IgD-negative memory B cell (primary cell): ENCODE measurements around the gene FAM25G. TPM values are rescaled to one million over a fixed set of nuclear protein-coding genes. Genes with fewer than 3 reads are reported as not detected.
"Not testable (repeated sequence)": the region's sequence is repeated elsewhere in the genome, so short reads cannot be mapped to it uniquely, and the experiment has no call there.

Source experiments
- H3K27ac Mint-ChIP-seq, 3 donors: one replicate each; pipeline ENCODE4 v1.8.0; 2020 to 2022; ENCODE audit warnings: mild to moderate bottlenecking in 3 of 3, mixed read lengths in 3 of 3, moderate library complexity in 1 of 3
- H3K27me3 Mint-ChIP-seq: one replicate; pipeline ENCODE4 v1.8.0; 2021; ENCODE audit warnings: mixed read lengths
- H3K36me3 Mint-ChIP-seq: one replicate; pipeline ENCODE4 v1.8.0; 2020; ENCODE audit warnings: mild to moderate bottlenecking, mixed read lengths
- H3K4me1 Mint-ChIP-seq, 3 donors: one replicate each; pipeline ENCODE4 v1.8.0; 2020 to 2022; ENCODE audit warnings: mixed read lengths in 3 of 3, mild to moderate bottlenecking in 1 of 3
- H3K4me3 Mint-ChIP-seq, 4 donors: one replicate each; pipeline ENCODE4 v1.8.0; 2020 to 2022; ENCODE audit warnings: mild to moderate bottlenecking in 4 of 4, mixed read lengths in 4 of 4, moderate library complexity in 3 of 4
- H3K9me3 Mint-ChIP-seq, 3 donors: one replicate each; pipeline ENCODE4 v1.8.0; 2020 to 2021; ENCODE audit warnings: mixed read lengths in 3 of 3, mild to moderate bottlenecking in 1 of 3
- polyA plus RNA-seq: library from polyadenylated mRNA; unstranded; fragments of 300-500 nt; fragmentation: Illumina TruSeq; gene quantifications from one replicate; pipeline ENCODE4 v1.2.3, GENCODE V29; 2021

The FAM25G gene
- polyA plus RNA-seq, 1 donor from 2014 or later = not detected

DNA sequence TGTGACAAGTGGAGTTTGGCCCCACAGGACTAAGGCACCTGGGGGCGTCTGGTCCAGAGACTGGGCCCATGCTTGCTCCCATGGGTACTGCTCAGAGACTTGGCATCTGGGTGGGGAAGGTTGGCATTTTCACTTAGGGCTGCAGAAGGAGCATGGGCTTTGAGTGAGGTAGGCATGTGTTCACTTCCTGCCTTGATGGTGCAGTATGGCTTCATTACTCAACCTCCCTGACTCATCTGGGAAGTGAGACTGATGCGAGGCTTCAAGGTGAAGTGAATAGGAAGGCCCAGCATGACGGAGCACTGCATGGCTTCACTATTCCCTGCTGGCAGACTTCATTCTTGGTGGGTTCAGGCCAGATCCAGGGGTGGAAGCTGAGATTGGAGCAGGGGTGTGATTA lies 18.9 kb downstream of the FAM25G start:
- not testable (repeated sequence) for H3K27ac Mint-ChIP-seq, H3K27me3 Mint-ChIP-seq, H3K9me3 Mint-ChIP-seq

DNA sequence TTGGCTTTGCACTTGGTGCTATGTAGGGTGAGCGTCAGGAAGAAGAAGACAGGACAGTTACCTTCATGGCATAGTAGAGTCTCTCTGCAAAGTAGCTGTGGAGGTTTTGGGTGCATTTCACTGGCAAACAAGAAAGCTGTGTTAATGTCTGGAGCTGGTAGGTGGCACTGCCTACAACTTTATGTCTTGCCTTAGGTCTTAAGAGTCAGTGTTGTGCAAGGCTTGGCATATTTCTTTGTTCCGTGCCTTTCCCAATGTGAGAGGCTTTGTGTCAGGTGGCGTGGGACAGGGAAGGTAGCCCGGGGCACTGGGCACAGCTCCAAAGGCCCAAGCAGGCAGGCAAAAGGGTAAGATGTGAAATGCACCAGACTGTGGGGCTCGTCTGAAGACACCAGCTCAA lies 19.4 kb downstream of the FAM25G start:
- not testable (repeated sequence) for H3K4me1 Mint-ChIP-seq, H3K9me3 Mint-ChIP-seq, H3K27ac Mint-ChIP-seq, H3K36me3 Mint-ChIP-seq, H3K4me3 Mint-ChIP-seq, H3K27me3 Mint-ChIP-seq

More for the DNA sequence above, 18.9 kb downstream of the FAM25G start:
- not testable (repeated sequence) for H3K4me1 Mint-ChIP-seq, H3K36me3 Mint-ChIP-seq, H3K4me3 Mint-ChIP-seq

DNA sequence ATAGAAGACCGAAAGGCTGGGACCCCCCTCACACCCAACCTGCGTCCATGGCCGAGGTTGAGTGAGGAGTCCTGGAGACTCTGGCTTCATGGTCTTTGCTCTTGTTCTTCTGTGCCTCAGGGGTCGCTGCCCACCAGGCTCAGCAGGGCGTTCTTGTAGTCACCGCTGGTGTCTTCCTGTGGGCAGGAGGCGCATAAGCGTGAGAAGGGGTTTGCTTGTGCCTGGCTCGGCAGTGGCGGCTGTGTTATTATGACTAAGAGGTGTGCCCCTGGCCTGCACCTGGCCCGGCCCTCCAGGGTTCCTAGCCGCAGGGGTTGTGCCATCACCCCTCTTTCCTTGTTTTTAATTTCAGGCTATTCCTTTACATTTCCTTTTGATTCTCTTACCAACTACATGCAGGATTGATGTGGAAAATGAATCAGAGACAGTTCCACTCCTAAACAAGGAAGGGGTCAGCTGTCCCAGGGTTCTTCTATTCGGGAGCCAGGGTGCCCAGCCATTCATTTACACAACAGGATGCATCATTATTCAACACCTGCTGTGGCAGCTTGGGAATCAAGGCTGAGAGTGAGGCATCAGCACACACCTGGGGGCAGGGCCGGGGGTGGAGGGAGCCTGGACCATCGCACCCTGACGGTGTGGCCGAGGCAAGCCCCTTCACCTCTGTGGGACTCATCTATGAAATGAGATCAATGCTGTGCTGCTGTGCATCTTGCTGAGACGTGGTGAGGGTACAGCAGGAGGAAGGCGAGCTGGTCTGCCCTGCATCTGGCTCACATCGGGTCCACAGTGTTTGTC lies 22.6 kb downstream of the FAM25G start:
- not testable (repeated sequence) for H3K36me3 Mint-ChIP-seq, H3K4me3 Mint-ChIP-seq, H3K27me3 Mint-ChIP-seq, H3K4me1 Mint-ChIP-seq, H3K27ac Mint-ChIP-seq, H3K9me3 Mint-ChIP-seq

DNA sequence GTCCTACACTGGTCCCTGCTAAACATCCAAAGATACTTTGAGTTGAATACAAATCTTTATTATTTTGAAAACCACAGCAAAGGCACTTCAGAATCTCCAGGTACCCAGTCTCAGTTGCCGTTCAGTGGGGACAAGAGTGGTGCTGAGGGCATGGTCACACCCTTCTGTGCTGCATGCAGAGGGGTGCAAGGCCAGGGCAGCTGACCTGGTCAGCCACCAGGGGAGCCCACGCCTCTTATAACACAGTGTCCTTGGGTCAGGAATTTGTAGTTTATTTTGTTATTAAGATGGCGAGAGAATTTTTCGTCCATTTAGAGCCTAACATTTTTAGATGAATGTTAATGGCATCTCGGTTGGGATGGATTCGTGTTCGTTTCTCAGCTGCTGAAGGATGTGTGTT lies 23.5 kb downstream of the FAM25G start:
- not testable (repeated sequence) for H3K36me3 Mint-ChIP-seq, H3K4me3 Mint-ChIP-seq, H3K4me1 Mint-ChIP-seq, H3K27me3 Mint-ChIP-seq, H3K27ac Mint-ChIP-seq, H3K9me3 Mint-ChIP-seq

DNA sequence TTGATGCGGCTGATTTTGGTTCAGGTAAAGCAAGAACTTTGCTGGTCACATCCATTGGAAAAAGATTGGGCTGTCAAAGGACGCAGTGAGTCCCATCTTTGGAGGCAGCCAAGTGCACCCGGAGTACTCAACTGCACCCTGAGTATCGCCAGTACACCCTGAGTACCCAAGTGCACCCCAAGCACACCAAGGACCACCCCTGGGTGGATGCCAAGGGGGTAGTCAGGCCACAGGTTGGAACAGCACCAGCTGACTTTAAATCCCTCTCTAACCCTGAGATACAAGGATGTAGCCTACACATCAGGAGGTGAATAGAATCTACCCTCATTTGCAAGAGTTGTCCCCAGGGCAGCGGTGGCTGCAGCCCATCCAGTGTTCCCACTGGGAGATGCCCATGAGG lies 24.0 kb downstream of the FAM25G start:
- H3K9me3 Mint-ChIP-seq, H3K27ac Mint-ChIP-seq, H3K27me3 Mint-ChIP-seq, H3K36me3 Mint-ChIP-seq, H3K4me3 Mint-ChIP-seq, H3K4me1 Mint-ChIP-seq: not testable (repeated sequence)

DNA sequence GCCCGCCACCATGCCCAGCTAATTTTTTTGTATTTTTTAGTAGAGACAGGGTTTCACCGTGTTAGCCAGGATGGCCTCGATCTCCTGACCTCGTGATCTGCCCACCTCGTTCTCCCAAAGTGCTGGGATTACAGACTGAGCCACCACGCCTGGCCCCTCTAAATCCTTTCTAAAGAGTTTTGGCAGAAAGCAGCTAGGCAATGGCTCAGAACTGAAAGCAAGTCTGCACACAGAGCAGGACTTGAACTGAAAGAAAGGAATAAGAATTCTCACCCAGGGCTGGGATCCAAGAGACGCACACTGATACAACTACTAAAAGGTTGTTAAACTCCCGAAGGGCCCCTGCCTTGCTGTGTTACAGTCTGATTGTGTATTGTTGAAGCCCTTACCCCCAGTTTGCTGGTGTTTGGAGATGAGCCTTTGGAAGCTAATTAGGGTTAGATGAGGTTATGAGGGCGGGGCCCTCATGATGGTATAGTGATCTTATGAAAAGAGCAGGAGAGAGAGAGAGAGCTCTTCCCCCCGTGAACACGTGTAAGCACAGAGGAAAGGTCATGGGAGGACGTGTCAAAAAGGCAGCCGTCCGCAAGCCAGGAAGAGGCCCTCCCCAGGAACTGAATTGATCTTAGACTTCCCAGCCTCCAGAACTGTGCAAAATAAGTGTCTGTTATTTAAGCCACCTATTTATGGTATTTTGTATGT lies 26.1 kb downstream of the FAM25G start:
- not testable (repeated sequence) for H3K4me1 Mint-ChIP-seq, H3K4me3 Mint-ChIP-seq, H3K27ac Mint-ChIP-seq, H3K9me3 Mint-ChIP-seq, H3K36me3 Mint-ChIP-seq, H3K27me3 Mint-ChIP-seq

DNA sequence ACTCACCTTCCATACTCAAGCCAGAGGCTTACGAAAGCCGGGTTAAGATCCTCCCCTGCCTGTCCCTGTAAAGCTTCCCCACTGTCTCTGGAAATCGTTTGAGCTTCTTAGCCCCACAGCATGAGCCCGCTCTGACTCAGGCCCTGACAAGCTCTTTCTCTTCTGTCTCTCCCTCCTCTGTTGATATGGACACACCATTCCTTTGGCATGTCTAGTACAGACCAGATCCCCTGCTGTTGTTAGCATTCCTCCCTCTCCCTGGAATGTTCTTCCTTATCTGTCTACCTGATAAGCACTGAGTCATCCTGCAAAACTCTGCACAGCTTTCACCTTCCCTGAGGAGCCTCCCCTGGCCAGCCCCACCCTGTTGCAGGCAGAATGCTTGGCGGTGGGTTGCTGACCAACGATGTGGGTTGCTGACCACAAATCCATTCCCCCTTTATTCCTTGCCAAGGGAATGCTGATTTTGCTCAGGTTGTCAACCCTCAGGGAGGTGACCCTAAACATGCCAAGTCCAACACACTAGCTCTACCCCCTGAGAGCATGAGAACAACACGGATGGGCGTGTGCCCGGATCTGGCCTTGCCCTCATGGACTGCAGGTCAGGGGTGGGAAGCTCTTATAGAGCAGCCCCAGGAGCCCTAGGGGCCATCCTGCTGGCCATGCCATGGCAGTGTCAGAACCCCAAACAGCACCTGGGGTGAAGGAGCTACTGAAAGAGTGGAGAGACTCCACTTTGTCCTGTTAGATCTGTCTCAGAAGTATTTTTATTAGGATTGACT lies 28.7 kb downstream of the FAM25G start:
- H3K4me3 Mint-ChIP-seq, H3K4me1 Mint-ChIP-seq, H3K27me3 Mint-ChIP-seq, H3K36me3 Mint-ChIP-seq, H3K27ac Mint-ChIP-seq, H3K9me3 Mint-ChIP-seq: not testable (repeated sequence)

DNA sequence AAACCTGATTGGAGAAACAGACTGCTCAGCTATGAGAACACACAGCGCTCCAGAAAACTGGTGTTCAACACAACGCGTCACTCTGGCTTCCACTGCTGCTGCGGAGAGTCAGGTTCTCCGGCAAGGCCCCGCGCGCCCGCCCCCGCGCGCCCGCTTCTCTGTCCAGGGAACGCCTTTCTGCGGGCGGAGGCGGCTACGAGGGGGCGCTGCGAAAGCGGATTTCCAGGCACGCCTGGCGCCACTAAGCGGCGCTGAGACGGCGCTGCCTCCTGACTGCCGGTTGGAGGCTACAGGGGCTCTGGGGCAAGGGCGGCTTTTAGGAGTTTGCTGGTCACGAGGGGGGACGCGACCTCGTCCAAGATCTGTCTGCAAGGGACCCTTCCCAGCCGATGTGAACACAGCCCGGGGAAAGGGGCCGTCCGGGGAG lies 30.2 kb downstream of the FAM25G start:
- not testable (repeated sequence) for H3K9me3 Mint-ChIP-seq, H3K4me1 Mint-ChIP-seq

DNA sequence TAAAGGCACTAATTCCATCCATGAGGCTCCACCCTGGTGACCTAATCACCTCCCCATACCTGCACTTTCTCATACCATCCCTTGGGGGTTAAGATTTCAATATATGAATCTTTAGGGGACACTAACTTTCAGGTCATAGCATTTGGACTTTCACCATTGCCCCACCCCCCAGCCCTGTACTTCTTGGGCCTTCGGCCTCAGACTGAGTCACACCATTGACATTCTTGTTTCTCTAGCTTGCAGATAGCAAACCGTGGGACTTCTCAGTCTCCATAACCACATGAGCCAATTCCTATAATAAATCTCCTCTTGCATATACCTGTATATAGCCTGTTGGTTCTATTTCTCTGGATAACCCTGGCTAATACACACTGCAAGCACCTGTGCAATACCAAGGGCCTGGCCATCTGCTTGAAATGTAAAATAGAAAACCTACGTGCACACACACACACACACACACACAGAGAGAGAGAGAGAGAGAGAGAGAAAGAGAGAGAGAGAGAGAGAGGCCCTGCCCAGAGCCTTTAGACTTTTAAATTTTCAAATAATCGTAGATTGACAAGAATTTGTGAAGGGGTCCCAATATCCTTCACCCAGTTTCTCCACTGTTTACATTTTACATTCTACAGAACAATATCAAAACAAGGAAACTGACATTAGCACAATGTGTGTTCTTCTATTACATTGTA lies 32.9 kb downstream of the FAM25G start:
- Mint-ChIP-seq H3K36me3 (no peaks in the 10 kb centered on the region), H3K9me3 (no peaks in the 10 kb centered on the region), H3K4me1 (no peaks in the 10 kb centered on the region), H3K27me3 (peaks cover 1% of the 10 kb centered on the region), H3K4me3 (no peak overlapping the region), H3K27ac (no peak overlapping the region)

More for the DNA sequence above, 30.2 kb downstream of the FAM25G start:
- not testable (repeated sequence) for H3K27me3 Mint-ChIP-seq, H3K27ac Mint-ChIP-seq, H3K4me3 Mint-ChIP-seq, H3K36me3 Mint-ChIP-seq

DNA sequence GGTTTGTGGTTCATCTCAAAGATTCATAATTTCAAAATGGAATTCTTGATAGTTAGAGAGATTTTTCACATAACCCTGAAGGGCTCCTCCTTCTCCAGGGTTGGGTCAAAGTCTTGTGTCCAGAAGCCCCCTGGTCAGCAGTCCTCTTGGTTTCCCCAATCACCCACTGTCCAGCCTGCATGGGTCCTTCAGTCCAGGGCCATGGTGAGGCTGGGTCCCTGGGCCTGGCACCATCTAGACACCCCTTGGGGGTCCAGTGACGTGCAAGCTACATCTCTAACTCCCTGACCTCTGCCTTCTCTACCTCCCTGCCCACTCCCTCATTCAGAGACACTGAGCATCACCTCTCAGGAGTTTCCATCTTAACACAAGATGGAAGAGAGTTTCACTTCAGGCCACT lies 33.7 kb downstream of the FAM25G start:
- Mint-ChIP-seq H3K36me3 (no peaks in the 10 kb centered on the region), H3K9me3 (no peaks in the 10 kb centered on the region), H3K4me1 (no peaks in the 10 kb centered on the region), H3K27me3 (peaks cover 1% of the 10 kb centered on the region), H3K4me3 (no peak overlapping the region), H3K27ac (no peak overlapping the region)

DNA sequence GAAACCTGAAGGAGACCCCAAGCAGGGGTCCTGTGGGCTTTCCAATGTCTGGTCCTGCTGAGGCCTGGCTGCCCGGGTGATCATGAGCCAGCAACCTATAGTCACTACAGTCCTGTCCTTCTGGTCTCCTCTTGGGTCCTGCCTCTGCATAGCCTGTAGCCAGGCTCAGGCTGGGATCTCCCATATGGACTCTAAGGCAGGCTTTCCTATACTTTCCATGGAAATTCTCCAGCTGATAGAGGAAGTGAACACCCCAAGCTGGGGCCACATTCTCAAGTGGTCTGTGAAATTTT lies 34.0 kb downstream of the FAM25G start:
- Mint-ChIP-seq H3K27ac (no peak overlapping the region), H3K4me3 (no peak overlapping the region), H3K4me1 (no peaks in the 10 kb centered on the region), H3K36me3 (no peaks in the 10 kb centered on the region), H3K9me3 (no peaks in the 10 kb centered on the region), H3K27me3 (peaks cover 1% of the 10 kb centered on the region)

DNA sequence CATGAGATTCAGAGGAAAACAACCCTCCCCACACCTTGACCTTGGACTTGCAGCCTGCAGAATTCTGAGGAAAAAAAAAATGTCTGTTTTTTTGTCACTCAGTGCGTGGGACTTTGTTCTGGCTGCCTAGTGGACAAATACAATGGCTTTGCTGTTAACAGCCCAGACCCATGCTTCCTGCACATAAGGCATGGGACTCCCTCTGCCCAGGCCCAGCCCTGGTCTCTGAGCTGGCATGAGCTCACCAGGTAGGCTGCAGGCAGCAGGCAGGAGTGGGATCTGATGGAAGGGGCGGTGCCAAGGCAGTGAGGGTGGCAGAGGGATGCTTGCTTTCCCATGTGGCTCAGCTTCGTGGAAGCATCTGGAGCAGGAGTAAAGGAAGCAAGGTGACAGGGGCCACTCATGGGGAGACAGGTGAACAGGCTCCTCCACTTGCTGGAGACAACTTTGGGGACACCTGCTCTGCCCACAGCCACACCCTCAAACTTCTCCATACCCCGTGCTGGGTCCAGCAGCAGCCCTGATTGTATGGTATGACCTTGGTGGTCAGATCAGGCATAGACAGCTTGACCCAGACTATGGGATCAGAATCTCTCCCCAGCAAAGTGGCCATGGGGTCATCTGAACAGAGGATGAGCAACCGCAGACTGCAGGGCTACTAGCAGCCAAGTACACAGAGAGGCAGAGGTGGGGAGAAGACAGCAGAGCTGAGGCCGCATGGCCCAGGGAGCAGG lies 34.5 kb downstream of the FAM25G start:
- Mint-ChIP-seq H3K27ac (no peak overlapping the region), H3K36me3 (no peaks in the 10 kb centered on the region), H3K27me3 (peaks cover 1% of the 10 kb centered on the region), H3K9me3 (no peaks in the 10 kb centered on the region), H3K4me1 (no peaks in the 10 kb centered on the region), H3K4me3 (no peak overlapping the region)

DNA sequence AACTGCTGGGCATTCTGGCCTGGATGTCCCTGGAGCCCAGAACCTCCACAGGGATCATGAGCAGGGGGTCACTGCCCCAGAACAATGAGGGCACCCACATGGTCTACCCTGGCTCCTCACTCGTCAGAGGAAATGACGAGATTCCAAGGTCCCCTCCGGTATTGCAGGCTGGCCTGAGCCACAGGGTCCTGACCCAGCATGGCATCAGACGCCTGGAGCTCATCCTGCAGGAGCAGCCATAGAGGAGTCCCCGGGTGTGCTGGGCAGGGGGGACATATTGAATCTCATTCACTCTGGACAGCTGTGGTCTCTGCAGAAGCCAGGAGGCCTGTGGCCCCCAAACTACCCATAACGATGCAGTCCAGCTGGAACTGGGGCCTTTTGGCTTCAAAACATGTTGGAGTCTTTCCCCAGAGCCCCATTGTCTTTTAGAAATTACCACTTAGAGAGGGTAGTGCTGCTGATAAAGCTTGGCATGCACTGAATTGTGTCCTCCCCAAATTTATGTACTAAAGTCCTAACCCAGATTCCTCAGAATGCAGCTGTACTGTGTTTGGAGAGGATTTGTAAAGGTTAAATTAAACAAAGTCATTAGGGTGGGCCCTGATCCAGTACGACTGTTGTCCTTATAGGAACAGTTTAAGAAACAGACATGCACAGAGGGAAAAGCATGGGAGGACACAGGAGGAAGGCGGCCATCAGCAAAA lies 35.3 kb downstream of the FAM25G start:
- Mint-ChIP-seq H3K9me3 (no peaks in the 10 kb centered on the region), H3K27me3 (no peaks in the 10 kb centered on the region), H3K4me3 (no peak overlapping the region), H3K36me3 (no peaks in the 10 kb centered on the region), H3K4me1 (no peaks in the 10 kb centered on the region), H3K27ac (no peak overlapping the region)

DNA sequence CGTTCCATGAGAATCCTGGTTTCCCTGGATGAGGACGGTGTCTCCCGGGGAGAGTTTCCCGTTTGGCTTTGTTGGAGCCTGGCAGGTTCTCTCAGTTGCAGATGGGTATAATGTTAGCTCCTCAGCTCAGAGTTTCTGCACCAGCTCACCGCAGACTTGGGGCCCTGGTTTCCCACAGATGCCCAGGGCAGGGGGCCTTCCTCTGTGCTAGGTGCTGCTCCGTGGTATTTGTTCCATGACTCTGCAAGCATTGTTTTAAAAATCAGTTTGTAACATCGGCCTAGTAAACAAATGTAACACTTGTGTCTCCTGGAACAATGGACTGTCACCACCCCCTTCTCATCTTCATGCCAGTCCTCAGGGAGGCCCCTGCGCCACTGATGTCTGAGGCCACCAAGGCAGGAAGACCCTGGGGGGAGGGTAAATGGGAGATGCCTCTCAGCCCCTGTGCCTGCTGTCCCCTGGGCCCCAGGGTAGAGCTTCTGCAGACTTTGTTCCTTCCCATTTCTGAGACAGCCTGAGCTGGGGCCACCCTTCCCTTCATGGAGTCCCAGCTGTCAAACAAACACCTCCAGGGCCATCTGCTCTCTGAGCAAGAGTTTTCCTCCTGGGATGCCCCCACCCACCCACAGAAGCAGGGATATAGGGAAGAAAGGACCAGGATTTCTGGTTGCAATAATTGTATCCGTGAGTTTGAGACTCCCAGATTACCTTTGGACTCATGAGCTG lies 36.0 kb downstream of the FAM25G start:
- not testable (repeated sequence) for H3K27me3 Mint-ChIP-seq, H3K4me1 Mint-ChIP-seq, H3K9me3 Mint-ChIP-seq, H3K4me3 Mint-ChIP-seq, H3K27ac Mint-ChIP-seq, H3K36me3 Mint-ChIP-seq
